Rectal smooth muscle tissue (tissue), 1 donor: ENCODE data around the gene ASPRV1.
"Not testable (repeated sequence)": the region's sequence is repeated elsewhere in the genome, so short reads cannot be mapped to it uniquely, and the experiment has no call there.

Source experiments
- H3K27ac ChIP-seq: one replicate; pipeline ENCODE4 v1.7.0; 2013; ENCODE audit warnings: low read depth, low read length, inconsistent platforms
- H3K27me3 ChIP-seq: one replicate; pipeline ENCODE4 v1.7.0; 2013; ENCODE audit warnings: low read length; ENCODE audit not compliant: control insufficient read depth, insufficient read depth
- H3K36me3 ChIP-seq: one replicate; pipeline ENCODE4 v1.7.0; 2013; ENCODE audit warnings: low read length; ENCODE audit not compliant: control insufficient read depth, insufficient read depth
- H3K4me1 ChIP-seq: one replicate; pipeline ENCODE4 v1.7.0; 2013; ENCODE audit warnings: low read length; ENCODE audit not compliant: control insufficient read depth, insufficient read depth
- H3K4me3 ChIP-seq: one replicate; pipeline ENCODE4 v1.7.0; 2013; ENCODE audit warnings: low read length
- H3K9ac ChIP-seq: one replicate; pipeline ENCODE4 v1.7.0; 2013; ENCODE audit warnings: low read length

ASPRV1 gene

GRCh38 chr2:69961496-69961895 is at the start of gene ASPRV1:
ASPRV1 (minus strand) TSS chr2:69961631; CDS start chr2:69961436, 195 bp downstream.
- Histone ChIP-seq H3K9ac (no peak within 1 kb of the TSS), H3K27me3 (peaks cover 2% of the 10 kb centered on the region), H3K36me3 (no peaks in the 10 kb centered on the region), H3K27ac (no peak within 1 kb of the TSS), H3K4me1 (no peaks in the 10 kb centered on the region), H3K4me3 (no peak within 1 kb of the TSS)

GRCh38 chr2:70010576-70011111 is 49.2 kb upstream of the ASPRV1 start:
- no peaks in the 10 kb centered on the region for H3K27me3 ChIP-seq
- no peak overlapping the region for H3K9ac ChIP-seq
- no peak overlapping the region for H3K4me3 ChIP-seq
- H3K4me1 ChIP-seq = no peaks in the 10 kb centered on the region
- H3K36me3 ChIP-seq = no peaks in the 10 kb centered on the region
- H3K27ac ChIP-seq = no peak overlapping the region

- H3K36me3 ChIP-seq = no peaks in the 10 kb centered on the region
- no peak overlapping the region for H3K4me3 ChIP-seq
- no peak overlapping the region for H3K27ac ChIP-seq
- no peak overlapping the region for H3K9ac ChIP-seq
- no peaks in the 10 kb centered on the region for H3K27me3 ChIP-seq
- H3K4me1 ChIP-seq = no peaks in the 10 kb centered on the region
Measured at GRCh38 chr2:70009762-70010575, 48.5 kb upstream of the ASPRV1 start.

- Histone ChIP-seq H3K27ac (no peak overlapping the region), H3K4me1 (no peaks in the 10 kb centered on the region), H3K36me3 (no peaks in the 10 kb centered on the region), H3K4me3 (no peak overlapping the region), H3K9ac (no peak overlapping the region), H3K27me3 (no peaks in the 10 kb centered on the region)
Measured at GRCh38 chr2:70008290-70008689, 46.9 kb upstream of the ASPRV1 start.

- Histone ChIP-seq H3K4me1 (no peaks in the 10 kb centered on the region), H3K4me3 (no peak overlapping the region), H3K27ac (no peak overlapping the region), H3K27me3 (no peaks in the 10 kb centered on the region), H3K36me3 (no peaks in the 10 kb centered on the region), H3K9ac (no peak overlapping the region)
Measured at GRCh38 chr2:70007151-70007550, 45.7 kb upstream of the ASPRV1 start.

GRCh38 chr2:70006447-70006784 is 45.0 kb upstream of the ASPRV1 start:
- no peaks in the 10 kb centered on the region for H3K4me1 ChIP-seq
- H3K27ac ChIP-seq = no peak overlapping the region
- H3K4me3 ChIP-seq = no peak overlapping the region
- no peaks in the 10 kb centered on the region for H3K27me3 ChIP-seq
- no peaks in the 10 kb centered on the region for H3K36me3 ChIP-seq
- H3K9ac ChIP-seq = no peak overlapping the region

GRCh38 chr2:70005752-70006446 is 44.5 kb upstream of the ASPRV1 start:
- Histone ChIP-seq H3K27me3 (no peaks in the 10 kb centered on the region), H3K36me3 (no peaks in the 10 kb centered on the region), H3K4me1 (no peaks in the 10 kb centered on the region), H3K9ac (no peak overlapping the region), H3K4me3 (no peak overlapping the region), H3K27ac (no peak overlapping the region)

- no peaks in the 10 kb centered on the region for H3K36me3 ChIP-seq
- H3K27me3 ChIP-seq = no peaks in the 10 kb centered on the region
- H3K9ac ChIP-seq = no peak overlapping the region
- H3K4me1 ChIP-seq = no peaks in the 10 kb centered on the region
- no peak overlapping the region for H3K4me3 ChIP-seq
- H3K27ac ChIP-seq = no peak overlapping the region
Measured at GRCh38 chr2:70005216-70005615, 43.8 kb upstream of the ASPRV1 start.

- Histone ChIP-seq H3K27ac (no peak overlapping the region), H3K36me3 (no peaks in the 10 kb centered on the region), H3K4me1 (no peaks in the 10 kb centered on the region), H3K27me3 (no peaks in the 10 kb centered on the region), H3K4me3 (no peak overlapping the region), H3K9ac (no peak overlapping the region)
Measured at GRCh38 chr2:70003093-70003830, 41.8 kb upstream of the ASPRV1 start.

- no peaks in the 10 kb centered on the region for H3K36me3 ChIP-seq
- H3K4me1 ChIP-seq = no peaks in the 10 kb centered on the region
- no peak overlapping the region for H3K27ac ChIP-seq
- no peak overlapping the region for H3K9ac ChIP-seq
- H3K27me3 ChIP-seq = no peaks in the 10 kb centered on the region
- H3K4me3 ChIP-seq = no peak overlapping the region
Measured at GRCh38 chr2:70002241-70002899, 40.9 kb upstream of the ASPRV1 start.

- not testable (repeated sequence) for H3K4me3 ChIP-seq, H3K27ac ChIP-seq, H3K36me3 ChIP-seq, H3K27me3 ChIP-seq, H3K4me1 ChIP-seq, H3K9ac ChIP-seq
Measured at GRCh38 chr2:70000529-70000928, 39.1 kb upstream of the ASPRV1 start.

GRCh38 chr2:69998761-69999160 is 37.3 kb upstream of the ASPRV1 start:
- H3K9ac ChIP-seq = no peak overlapping the region
- no peak overlapping the region for H3K27ac ChIP-seq
- H3K4me1 ChIP-seq = no peaks in the 10 kb centered on the region
- no peak overlapping the region for H3K4me3 ChIP-seq
- no peaks in the 10 kb centered on the region for H3K27me3 ChIP-seq
- H3K36me3 ChIP-seq = no peaks in the 10 kb centered on the region
